SKM-1 treated with dmso at 0.1 percent for 144 hours (cell line): ENCODE data around the gene THAP11.
"Not testable (repeated sequence)": the region's sequence is repeated elsewhere in the genome, so short reads cannot be mapped to it uniquely, and the experiment has no call there.

Experiments
- DNase-seq: peaks from one replicate; lab custom pipeline; 2025; ENCODE audit not compliant: unreplicated experiment; lab: John Stamatoyannopoulos, UW

Gene THAP11

DNA sequence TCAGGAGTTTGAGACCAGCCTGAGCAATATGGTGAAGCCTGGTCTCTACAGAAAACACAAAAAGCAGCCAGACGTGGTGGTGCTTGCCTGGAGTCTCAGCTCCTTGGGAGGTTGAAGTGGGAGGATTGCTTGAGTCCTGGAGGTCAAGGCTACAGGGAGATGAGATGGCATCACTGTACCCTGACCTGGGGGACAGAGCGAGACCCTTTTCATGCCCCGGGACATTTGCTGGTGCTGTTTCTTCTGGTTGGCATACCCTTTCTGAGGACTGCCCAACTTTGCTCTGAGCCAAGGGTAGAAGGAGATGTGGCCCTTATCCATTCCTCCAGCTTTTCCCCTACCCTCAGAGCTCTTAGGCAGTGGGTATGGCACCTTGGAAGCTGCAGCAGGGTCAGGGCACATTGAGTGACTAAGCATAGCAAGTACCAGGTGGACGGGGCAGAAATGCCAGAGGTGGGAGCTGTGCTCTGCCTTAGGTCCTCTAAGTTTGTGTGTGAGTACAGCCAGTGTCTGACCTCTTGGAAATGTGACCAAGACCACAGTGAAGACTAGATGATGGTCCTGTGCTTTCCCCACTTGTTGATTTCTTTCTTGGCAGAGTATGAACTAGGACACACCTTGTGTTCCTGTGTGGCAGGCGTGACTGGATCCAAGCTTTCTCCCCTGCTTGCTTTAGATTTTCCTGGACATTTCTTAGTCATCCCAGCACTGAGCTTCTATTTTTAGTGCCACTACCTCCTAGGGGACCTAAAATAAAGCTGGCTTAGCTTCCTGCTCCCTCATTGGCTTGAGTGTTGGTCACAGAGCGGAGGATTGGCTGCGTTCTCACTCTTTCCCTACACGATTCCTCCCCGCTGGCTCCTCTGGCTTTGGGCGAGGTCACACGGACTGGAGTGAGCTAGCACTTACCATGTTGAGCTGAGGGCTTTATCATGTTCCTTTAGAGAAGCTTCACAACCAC lies 20.8 kb downstream of the THAP11 start:
- DNase-seq = no peak

DNA sequence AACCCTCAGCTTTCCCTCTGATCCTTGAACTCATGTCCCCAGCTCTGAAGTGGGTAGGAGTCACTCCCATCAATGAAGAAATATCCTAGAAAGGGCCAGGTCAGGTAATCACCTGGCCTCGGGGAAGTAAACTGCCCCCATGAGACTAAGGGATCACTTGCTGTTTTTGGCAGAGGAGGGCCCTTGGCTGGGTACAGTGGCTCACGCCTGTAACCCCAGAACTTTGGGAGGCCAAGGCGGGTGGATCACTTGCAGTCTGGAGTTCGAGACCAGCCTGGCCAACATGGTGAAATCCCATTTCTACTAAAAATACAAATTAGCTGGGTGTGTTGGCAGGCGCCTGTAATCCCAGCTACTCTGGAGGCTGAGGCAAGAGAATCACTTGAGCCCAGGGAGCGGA lies 21.9 kb downstream of the THAP11 start:
- not testable (repeated sequence) for DNase-seq

- no peak for DNase-seq
Measured at GRCh38 chr16:67864594-67864993, 22.5 kb downstream of the THAP11 start.

GRCh38 chr16:67865318-67865717 lies 23.2 kb downstream of the THAP11 start:
- no peak for DNase-seq

- no peak for DNase-seq
Measured at GRCh38 chr16:67868290-67868689, 26.2 kb downstream of the THAP11 start.

DNA sequence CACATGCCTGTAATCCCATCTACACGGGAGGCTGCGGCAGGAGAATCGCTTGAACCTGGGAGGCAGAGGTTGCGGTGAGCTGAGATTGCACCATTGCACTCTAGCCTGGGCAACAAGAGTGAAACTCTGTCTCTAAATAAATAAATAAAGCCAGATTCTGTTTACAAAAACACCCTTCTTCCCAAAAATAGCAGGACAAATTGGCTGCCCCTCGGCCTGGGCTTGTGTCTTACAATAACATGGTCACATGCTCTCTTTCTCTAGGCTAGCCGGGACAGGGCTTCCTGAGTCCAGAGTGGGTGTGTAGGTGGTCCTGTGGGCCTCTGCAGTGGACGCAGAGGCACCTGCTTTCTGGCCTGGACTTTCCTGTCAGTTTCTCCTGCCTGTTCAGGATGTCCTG lies 27.5 kb downstream of the THAP11 start:
- no peak for DNase-seq

DNA sequence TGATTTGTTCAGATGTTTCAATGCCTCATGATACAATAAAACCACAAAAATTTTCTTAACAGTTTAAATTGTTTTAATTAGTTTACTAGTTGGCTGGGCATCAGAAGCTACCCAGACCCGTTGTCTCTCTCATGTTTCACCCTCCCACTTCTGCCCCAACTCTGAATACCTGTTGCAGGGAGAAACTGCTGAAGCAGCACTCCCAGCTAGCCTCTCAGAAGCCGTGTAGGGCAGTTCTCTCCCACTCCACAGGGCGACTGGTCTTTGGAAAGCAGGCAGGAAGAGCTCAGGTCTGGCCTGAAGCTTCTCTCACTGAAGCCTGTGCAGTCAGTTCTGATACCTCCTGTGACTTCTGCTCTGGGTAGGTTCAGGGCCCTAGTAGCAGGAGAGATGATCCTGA lies 29.1 kb downstream of the THAP11 start:
- no peak for DNase-seq

DNA sequence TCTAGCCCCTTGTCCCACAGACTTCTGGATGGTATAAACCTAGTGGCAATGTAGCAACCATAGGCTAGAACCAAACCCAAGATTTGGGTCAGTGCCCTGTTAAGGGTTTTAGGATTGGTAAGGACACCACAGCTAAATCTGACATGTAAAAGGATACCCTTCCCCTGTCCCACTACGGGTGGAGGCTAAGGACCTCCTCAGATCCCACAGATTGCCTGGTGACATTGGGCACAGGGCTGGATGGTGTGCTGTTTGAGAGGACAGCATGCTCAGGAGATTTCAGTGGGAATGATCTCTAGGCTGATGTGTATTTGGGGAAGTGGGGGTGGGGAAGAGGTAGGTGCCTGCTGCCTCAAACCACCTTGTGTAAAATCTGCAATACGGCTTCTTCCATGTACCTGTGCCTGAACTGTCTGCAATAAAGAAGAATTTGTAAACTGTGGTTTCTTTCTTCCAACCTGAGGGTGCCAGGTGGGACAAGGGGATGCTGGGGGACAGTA lies 30.1 kb downstream of the THAP11 start:
- no peak for DNase-seq

DNA sequence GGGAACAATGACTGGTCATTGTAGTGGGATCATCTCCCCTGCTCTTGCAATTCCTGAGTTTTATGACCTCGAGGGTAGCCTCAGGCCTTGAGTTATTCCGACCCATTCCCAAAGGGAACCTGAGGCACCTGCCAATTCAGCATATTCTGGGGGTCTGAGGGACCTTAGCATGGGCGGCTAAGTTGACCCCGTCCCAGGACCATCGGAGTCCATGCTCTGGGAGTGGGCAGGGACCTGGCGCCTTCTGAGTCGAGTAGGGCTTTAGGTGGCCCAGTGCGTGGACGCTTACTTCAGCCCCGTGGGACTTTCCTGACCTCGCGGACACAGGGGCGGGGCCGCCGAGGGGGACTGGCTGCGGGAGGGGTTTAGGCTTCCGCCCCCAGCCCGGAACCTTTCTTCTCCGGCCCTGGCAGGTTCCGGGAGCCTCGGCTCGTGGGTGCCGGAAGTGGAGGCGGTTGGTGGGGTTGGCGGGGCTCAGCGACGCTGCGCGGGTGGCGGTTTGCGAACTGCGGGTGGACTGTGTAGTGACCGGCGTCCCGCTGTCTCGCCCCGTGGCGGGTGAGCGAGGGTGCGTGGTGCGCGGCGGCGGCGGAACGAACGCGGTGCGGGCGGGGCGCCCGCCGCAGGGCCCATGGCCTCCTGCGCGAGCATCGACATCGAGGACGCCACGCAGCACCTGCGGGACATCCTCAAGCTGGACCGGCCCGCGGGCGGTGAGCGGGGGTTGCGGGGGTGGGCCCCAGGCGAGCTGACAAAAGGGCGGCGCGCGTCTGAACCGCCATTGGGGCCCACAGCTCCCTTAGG lies 30.7 kb downstream of the THAP11 start, which contains the start of gene EDC4:
EDC4 (plus strand) TSS at position 422 of the 804 bp plus-strand sequence; CDS start at position 632, 210 bp downstream.
- DNase-seq = peak; percentile 55

DNA sequence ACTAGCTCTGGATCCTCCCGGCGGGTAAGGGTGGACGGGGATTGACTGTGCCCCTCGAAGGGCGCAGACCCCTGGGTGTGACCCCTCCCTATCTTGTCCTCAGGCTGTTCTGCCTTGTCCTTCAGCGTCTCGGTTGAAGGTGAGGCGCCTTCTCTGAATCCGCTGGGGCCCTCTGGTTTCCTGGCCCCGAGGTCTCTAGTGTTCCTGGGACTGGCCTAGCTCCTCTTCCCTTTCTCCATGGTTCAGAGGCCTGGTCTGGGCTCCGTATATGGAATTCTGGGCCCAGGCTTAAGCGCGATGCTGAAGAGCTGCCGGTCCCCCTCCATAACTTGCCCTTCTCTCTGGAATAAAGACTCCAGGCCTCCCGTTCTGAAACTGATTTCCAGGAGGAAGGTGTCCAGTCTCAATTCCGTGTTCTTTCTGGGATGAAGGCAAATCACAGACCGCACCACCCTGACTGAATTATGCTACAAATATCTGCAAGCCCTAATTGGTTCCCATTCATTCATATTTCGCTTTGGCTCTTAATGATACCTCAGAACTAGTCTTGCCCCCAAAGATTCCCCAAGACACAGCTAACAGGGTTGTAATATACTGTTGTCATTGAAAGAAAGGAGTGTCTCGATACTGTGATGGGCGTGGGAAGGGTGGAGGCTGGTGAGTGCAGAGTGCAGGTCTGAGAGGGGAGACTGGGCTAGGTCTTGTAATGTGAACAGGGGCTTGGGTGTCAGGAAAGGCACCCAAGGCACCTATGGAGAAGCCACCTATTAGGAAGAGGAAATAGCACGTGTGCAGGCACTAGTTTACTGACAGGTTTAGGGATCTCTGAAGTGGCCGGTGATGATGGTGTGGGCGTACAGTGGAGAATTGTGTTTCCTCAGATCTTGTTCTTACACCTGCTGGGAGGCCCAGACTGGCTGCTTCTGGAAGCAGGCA lies 31.6 kb downstream of the THAP11 start:
- no peak for DNase-seq

GRCh38 chr16:67874372-67874771 lies 32.3 kb downstream of the THAP11 start:
- DNase-seq = no peak

GRCh38 chr16:67877064-67877463 lies 34.9 kb downstream of the THAP11 start:
- DNase-seq = no peak

DNA sequence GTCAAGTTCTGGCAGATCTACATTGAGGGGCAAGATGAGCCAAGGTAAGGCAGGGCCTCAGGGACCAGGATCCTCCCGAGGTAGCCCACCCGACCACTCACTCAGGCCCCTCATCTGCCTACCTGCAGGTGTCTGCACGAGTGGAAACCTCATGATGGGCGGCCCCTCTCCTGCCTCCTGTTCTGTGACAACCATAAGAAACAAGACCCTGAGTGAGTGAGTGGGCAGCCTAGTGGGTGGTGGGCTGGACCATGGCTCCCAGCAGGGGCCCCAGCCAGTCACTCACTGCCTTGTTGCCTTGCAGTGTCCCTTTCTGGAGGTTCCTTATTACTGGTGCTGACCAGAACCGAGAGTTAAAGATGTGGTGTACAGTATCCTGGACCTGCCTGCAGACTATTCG lies 36.1 kb downstream of the THAP11 start:
- DNase-seq = no peak

GRCh38 chr16:67878846-67879245 lies 36.7 kb downstream of the THAP11 start:
- no peak for DNase-seq

GRCh38 chr16:67879462-67879861 lies 37.3 kb downstream of the THAP11 start:
- DNase-seq = no peak

- DNase-seq = no peak
Measured at GRCh38 chr16:67879936-67880335, 37.8 kb downstream of the THAP11 start.

- DNase-seq = no peak
Measured at GRCh38 chr16:67880584-67880983, 38.5 kb downstream of the THAP11 start.

DNA sequence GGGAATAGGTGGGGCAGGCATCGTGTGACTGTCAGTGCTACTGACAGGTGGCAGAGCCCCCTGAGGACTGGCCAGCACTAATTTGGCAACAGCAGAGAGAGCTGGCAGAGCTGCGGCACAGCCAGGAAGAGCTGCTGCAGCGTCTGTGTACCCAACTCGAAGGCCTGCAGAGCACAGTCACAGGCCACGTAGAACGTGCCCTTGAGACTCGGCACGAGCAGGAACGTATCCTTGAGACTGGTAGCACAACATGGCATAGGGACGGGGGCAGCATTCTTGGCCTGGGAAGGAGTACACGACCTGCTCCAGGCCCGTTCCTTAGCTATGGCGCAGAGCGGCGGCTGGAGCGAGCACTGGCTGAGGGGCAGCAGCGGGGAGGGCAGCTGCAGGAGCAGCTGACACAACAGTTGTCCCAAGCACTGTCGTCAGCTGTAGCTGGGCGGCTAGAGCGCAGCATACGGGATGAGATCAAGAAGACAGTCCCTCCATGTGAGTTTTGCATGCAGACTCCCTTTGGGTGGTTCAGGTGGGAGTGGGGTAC lies 39.6 kb downstream of the THAP11 start:
- no peak for DNase-seq

- no peak for DNase-seq
Measured at GRCh38 chr16:67882374-67883145, 40.4 kb downstream of the THAP11 start.
